IPS DF 4.7 (cell line): ENCODE data around the gene ATP8A1.
"Not testable (repeated sequence)": the region's sequence is repeated elsewhere in the genome, so short reads cannot be mapped to it uniquely, and the experiment has no call there.

ENCODE experiments used
- DNase-seq: peaks from one replicate; pipeline ENCODE4 v3.0.0-alpha.2; 2013; ENCODE audit warnings: low spot score; ENCODE audit errors: extremely low read depth

The ATP8A1 gene

DNA sequence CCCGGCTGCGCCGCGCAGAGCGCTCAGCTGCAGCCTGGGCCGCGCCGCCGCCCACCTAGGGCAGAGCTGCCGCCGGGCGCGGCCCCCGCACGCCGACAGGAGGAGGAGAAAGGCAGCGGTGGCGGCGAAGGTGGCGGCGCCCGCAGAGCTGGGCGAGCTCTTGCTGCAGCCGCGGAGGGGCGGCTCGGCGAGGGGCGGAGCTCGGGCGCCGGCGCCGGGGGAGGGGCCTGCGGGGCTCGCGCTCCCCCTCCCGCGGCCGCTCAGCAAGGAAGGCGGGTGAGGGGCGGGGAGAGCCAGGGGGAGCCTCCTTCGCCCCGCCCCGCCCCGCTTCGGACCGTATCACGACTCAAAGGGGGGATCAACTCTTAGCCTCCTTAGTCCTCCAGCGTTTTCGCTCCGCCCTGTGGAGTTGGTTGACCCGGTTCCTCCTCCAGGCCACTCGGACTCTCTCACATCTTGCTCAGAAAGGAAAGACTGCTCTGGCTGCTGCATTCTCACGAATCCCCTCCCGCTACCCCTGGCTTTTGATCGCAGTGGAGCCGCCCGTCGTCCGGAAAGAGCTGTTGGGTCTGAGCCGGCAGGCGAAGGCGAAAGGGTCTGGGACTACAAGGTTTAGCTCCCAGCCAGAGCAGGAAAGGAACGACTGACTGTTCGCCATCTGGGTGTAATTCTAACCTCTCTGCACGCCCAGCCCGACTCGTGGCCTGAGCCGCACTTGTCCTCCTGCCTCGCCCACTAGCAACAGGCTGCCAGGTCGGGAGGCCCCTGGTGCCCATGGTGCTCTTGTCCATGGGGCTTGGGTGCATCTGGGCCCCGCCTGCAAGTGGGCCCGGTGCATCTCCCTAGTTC is at the start of gene ATP8A1:
Gene ATP8A1 (minus strand): TSS at position 162 of the 849 bp plus-strand sequence. CDS start 232 bp downstream, outside the sequence.
- peak; percentile 81 for DNase-seq

DNA sequence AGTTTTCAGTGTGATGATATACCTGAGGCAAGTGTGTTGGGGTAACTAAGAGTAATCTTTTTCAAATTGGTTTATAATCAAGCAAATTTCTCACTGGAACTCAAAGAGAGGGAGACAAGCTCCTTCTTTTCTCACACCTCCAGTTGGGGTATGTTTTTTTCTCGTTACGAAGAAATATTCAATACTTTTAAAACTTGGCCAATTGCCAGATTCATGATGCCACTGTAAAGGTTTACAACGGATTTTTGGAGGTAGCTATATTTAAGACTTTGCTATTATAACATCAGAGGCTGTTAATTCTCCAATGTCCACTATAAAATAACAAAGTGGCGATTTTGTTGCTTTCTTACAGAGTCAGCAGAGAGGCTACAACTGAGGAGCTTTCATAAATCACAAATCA is 49.2 kb upstream of the ATP8A1 start:
- no peak for DNase-seq

DNA sequence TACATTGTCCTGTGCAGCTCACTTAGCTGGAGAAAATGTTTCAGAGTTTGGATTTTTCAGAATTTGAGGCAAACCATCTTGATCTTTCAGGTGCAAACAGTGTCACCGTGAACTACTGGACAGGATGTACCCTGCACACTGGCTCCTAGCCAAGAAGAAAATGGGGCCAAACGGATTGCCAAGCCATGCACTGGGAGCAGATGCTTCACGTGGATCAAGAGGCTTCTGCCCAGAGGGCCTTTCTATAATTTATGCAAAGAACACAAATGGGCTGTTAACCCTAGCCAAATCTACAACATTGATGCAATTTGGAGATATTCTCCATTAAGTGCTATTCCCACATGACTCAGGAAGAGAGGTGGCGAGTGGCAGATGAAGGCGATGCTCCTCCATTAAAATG is 46.9 kb upstream of the ATP8A1 start:
- no peak for DNase-seq

DNA sequence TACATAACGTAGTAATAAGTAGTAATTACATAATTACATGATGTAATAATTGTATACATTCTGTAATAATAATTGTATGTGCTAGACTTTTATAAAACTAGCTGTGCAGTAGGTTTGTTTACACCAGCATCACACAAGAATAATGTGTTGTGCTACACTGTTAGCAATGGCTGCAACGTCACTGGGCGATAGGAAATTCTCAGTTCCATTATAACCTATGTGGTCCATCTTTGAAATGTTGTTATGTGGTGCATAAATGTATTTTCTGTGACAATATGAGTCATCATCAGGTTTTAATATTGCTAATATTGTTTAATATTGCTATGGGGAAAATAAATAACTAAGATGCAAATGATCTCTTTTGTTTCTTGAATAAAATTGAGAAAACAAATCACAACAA is 46.0 kb upstream of the ATP8A1 start:
- no peak for DNase-seq

DNA sequence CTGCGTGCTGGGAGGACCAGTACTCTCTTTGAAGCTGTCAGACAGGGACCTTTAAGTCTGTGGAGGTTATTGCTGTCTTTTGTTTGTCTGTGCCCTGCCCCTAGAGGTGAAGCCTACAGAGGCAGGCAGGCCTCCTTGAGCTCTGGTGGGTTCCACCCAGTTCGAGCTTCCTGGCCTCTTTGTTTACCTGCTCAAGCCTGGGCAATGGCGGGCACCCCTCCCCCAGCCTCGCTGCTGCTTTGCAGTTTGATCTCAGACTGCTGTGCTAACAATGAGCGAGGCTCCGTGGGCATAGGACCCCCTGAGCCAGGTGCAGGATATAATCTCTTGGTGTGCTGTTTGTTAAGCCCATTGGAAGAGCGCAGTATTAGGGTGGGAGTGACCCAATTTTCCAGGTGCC is 44.9 kb upstream of the ATP8A1 start:
- DNase-seq: not testable (repeated sequence)

DNA sequence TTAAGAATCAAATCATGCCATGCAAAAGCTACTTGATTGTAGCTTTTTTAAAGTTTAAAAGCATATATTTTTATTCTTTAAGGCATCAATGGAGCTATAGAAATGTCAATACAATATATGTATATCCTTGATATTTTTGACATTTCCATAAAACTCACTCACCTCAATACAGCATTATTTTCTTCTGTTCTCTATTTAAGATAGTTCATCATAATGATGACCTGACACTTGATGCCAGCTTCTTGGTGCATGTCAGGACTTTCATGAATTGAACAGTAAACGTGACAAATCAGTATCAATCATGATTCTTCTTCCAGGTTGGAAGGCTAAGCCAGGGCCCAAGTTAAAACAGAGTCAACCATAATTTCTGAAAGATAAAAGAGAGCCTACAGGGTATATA is 33.6 kb upstream of the ATP8A1 start:
- DNase-seq: no peak

DNA sequence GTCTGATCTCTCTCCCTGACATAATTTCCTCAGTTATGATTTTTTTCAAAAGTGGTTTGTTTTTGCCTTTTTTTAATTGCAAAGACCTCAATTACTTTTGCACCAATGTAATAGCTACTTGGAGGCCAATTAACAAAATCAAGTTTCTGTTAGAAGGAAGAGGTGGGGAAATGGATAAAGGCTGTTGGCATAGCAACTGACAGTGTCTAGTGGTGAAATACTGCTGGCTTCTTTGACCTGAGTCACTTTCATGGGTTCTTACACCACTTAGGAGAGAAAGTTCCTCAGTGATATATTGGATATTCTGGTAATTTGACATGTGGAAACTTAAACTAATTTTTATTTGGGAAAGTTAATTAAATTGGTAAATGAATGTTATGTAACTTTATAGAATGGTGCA is 26.5 kb upstream of the ATP8A1 start:
- DNase-seq: no peak

DNA sequence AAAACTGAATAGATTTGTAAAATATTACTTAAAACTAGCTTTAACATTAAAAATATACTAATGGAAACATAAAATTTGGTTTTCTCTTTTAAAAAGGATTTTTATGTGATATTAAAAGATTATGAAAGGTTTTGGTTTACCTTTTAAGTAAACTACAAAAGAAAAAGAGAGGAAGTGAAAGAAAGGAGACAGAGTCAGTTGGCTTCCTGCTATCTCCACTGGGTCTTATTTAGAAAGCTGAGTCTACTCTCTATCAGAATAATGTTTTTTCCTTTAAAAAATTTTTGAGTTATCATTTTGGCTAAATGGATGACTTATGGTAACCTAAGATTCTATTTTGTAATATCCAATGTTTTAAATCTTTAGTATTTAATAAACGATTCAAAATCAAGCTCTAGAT is 21.6 kb upstream of the ATP8A1 start:
- no peak for DNase-seq

DNA sequence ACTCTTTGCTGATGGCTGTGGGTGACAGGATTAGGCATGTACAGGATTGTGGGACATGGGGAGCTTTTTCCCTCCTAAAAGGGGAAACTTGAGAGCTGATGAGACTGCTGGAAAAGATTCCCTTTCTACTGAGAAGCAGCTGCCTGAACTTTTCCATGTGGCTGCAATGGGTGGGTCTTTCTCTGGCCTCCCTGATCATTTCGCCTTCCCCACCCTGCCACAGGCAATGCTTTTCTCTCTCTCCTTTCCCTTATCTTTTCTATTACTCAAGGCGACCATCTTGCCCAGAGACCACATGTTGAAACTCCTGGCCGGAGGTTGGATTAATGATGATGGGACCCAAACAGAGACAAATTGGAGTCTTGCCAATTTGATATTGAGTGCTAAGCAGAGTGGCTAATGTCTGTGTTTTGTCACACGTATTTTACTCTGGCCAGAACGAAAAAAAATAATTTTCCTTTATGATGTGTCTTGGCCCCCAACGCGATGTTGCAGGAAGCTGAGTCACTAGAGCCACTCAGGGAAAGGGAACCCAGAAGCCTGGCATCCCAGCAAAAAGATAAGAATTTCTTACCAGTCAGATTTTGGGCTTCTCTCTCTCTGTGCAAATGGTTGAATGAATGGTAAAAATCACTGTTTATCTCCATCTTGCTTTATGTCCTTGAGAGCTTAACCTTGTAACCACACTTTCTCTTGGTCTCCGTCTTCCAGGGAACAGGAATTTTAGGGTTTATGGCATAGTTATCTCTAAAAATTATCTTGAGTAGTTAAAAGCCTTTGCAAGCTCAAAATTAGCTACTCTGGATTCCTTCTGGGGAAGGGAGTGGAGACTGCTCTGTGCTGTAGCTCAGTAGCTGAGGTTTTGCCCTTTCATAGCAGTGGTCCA is 19.4 kb upstream of the ATP8A1 start:
- no peak for DNase-seq

DNA sequence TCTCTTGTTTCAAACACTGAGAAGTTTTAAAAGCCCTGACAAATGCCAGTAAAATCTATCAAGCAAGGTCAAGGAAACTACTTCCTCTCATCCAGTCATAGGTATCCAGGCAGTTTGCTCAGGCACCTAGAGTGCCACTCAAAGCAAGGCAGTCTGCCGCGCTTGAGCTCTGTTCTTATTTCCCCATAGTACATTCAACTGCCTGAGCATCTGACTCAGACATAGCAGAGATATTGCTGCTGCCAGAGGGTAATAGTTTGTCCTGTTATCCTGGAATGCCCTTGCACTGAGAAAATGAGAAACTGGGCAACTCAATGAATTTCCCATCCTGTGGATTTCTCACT is 16.1 kb upstream of the ATP8A1 start:
- DNase-seq: no peak

DNA sequence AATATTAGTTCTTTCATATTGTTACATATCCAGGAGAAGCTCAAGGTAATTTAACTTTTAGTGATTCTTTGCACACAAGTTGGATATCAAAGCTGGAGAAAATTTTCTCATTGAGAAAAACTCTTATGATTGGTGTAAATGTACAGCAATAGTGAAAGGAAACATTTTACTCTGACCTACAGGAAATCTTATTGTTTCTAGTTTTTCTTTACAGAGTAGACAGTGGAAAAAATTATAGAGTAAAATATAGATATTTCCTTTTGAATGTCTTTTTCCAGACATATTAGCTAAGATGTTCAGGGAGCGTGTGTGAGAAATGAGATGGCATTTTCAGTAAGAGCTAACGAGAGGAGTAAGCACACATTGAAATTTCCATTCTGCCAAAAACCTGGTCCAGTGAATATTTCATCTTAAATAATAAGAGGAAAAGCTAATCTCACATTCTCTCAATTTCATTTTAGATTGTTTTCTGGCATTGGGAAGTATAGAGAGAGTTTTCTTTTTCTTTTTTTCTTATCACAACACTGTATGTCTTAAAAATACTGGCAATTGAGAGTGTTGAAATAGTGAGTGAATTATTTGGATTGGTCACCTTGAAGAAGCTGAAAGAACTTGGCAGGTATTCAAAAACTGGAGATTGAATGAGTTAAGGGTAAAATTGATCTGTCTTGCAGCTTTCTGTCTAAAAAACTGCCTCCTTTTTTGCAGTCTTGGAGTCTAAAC is 15.6 kb upstream of the ATP8A1 start:
- no peak for DNase-seq

DNA sequence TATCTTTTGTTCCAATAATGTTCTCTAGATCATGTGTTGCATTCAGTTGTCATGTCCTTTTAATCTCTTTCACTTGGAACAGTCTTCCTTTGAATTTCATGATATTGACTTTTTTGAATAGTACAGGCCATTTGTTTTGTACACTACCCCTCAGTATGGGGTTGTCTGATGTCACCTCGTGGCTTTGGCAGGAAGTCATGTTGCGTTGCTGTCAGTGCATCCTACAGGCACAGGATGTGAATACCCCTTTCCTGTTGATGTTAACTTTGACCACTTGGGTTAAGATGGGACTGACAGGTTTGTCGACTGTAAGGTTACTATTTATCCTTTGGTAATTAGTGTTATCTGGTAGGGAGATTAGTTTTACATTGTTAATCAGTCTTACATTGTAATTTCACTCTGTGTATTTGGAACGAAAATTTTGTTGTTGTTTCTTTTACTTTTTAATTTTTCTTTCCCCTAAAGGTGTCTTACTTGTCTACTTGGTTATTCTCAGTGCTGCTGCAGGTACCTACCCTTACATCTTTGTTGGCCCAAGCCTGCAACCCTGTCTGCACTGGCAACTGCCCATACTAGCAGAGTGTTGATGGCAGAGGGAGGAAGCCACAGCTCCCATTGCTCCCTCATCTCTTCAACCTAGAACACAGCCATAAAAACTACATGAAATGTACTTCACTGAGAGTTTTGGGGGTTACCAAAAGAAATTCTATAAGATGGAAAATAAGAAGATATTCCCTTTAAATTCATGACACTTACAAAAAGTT is 14.7 kb upstream of the ATP8A1 start:
- no peak for DNase-seq

DNA sequence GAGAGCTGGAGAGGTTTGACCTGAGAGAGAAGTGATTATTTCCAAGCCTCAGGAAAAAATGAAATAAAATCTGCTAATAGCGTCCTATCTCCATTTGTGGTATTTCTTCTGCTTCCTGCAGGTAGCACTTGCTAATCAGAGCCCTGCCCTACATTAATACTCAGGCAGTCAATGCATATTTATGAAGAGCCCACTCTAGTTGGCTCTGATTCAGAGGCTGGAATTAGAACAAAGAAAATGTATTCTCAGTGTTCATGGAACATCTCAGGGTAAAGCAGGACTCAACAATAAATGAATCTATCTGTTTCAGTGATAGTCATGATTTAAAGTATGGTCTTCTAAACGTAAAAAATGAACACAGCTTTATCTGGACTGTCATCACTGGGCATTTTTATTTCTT is 1.4 kb upstream of the ATP8A1 start:
- no peak for DNase-seq

DNA sequence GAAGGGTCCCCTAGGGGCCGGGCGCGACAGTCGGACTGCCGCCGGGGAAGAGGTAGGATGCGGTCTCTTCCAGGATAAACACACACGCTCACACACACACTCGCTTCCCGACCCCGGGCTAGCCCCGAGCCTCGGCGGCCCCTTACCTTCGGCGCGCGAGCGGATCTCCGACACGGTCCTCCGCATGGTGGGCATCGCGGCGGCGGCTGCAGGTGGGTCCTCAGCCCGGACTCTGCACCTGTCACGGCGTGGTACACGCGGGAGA is 294 bp downstream of the ATP8A1 start:
- DNase-seq: no peak

DNA sequence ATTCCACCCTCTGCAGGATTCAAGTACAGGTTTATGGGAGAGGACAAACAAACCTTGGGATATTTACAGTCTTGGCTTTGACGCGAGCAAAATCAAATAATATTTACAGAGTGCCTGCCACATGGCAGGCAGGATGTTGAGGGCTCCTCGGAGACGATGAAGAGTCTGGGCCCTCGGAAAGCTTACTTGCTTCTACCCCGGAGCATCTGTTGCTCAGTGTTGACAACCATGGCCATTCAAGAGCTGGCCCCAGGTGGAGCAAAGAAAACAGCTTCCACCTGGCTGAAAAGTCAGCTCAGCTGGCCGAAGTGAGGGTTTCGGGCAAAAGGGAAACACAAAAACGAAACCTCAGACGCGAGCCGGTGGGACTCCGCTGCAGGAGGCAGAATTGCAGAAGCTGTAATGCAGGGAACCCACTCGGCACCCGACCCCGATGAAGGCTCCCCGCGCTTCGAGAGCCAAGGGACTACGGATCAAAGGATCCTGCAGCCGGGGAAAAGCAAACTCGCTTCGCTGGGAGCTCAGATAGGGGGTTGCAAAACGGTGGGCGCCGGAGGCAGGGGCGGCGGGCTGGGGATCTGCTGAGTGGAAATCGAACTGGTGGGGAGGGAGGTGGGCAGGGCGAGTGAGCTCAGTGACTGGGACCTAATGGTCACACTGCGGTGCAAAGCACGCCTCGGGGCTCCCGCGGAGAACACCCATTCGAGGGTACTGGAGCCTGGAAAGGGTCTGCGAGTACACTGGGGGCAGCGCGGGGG is 805 bp downstream of the ATP8A1 start:
- DNase-seq: no peak

DNA sequence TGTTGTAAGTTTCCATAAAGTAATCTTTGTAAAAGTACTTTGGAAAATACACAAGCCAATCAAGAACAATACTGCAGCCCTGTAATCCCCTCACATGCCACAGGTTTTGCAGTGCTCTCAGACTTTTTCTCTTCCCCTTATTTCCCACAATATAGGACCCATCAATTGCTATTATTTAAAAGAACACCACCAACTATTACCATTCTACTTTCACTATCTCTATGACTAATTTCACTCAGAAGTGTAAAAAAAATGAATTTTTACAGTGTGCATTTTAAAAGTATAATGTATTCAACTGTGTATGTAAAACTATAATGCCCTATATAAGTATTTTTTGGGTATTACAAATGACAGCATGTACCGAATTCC is 1.7 kb downstream of the ATP8A1 start:
- DNase-seq: no peak

DNA sequence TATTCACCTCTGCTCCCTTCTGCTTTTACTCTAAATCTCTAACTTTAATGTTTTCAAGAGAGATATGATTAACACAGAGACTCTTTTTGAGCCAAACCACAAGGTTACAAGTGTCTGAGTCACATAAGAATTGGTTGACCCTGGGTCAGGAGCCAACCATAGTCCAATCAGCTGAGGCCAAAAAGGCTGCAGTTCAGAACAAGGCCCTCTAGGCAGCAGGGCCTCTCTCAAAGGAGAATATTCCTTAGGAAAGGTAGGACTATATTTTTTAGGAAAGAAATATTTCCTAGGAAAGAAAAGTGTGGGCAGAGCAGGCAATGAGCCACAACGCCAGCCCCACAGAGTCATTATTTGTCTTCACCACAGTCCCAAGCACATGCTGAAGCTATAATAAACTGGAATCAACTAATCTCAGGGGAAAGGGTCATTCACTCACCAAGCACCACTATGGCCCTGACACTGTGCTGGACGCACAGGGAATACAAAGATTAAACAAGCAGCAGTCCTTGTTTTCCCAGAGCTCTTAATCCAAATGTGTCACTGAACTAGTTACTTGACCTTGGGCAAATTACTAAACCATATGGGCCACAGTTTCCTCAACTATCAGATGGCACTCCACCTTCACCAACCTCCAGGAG is 2.2 kb downstream of the ATP8A1 start:
- DNase-seq: no peak

DNA sequence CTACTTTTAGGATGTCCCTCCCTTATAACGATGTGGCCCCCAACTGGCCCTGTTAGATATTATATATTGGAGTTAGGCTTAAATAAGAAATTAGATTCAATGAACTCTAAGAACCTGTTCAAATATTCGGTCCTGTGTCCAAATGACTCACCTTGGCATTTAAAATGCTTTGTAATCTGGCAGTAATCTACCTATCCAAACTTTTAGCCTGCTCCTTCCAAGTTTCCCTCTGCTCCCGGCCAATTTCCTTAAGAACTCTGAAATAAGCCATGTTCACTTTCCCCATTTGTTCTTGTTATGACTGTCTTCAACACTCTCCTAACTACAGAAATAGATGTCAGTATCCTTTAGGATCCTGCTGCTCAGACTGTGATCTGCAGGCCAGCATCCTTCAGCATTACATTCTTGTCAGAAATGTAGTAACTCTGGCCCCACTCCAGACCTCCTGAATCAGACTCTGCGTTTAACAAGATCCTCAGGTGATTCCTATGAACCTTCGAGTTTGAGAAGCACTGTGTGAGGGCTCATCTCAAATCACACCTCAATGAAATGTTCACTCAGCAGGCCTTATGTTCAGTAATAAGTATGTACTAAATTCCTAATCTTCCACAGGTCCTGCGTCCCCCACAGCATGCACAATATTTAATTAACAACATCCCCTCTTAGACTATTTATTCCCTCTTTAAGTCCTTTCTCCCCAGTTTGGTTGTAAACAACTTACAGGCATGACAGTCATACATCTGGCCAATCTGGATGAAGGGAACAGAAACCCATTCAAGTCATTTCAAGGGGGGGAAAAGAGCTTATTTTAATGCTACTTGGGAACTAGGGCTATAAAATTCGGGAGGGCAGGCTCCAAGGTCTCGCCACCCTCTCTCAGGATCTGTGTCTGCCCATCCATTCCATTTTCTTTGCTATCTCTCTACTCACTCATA is 3.0 kb downstream of the ATP8A1 start:
- no peak for DNase-seq

DNA sequence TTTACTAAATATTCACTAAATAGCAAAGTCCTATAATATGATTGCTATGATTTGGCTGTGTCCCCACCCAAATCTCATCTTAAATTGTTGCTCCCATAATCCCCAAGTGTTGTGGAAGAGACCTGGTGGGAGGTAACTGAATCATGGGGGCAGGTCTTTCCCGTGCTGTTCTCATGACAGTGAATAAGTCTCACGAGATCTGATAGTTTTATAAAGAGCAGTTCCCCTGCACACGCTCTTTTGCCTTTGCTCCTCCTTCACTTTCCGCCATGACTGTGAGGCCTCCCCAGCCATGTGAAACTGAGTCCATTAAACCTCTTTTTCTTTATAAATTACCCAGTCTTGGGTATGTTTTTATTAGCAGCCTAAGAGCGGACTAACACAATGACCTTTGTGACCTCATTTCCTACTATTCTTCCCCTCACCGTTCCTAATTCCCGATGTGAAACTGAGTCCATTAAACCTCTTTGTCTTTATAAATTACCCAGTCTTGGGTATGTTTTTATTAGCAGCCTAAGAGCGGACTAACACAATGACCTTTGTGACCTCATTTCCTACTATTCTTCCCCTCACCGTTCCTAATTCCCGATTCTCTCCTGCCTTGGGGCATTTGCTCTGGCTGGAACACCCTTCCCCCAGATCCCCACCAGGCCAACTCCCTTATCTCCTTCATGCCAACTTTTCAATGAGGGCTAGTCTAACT is 4.2 kb downstream of the ATP8A1 start:
- DNase-seq: not testable (repeated sequence)
